Mucosa of descending colon (tissue), 3 donors: Measurements from ENCODE around the gene HAPLN1. TPM values are rescaled to one million over a fixed set of nuclear protein-coding genes. Genes with fewer than 3 reads are reported as not detected.

Source experiments
- ATAC-seq: fragments of 200-7000 bp; cut with Tn5 transposase; one replicate; pipeline ENCODE4 v1.9.1; 2020; ENCODE audit warnings: mild to moderate bottlenecking, moderate library complexity
- DNase-seq, 3 donors: peaks; one replicate each; pipeline ENCODE4 v3.0.0-alpha.2; 2020
- H3K36me3 ChIP-seq: fragments of 200-600 bp; one replicate; pipeline ENCODE4 v1.8.0; 2021; ENCODE audit warnings: low read depth, mild to moderate bottlenecking
- H3K4me1 ChIP-seq: fragments of 200-600 bp; one replicate; pipeline ENCODE4 v1.8.0; 2021; ENCODE audit warnings: low read depth, mild to moderate bottlenecking
- H3K4me3 ChIP-seq: fragments of 200-600 bp; one replicate; pipeline ENCODE4 v1.8.0; 2021; ENCODE audit warnings: mild to moderate bottlenecking
- H3K9me3 ChIP-seq: fragments of 200-600 bp; one replicate; pipeline ENCODE4 v1.8.0; 2021; ENCODE audit warnings: mild to moderate bottlenecking
- CTCF ChIP-seq: fragments of 200-600 bp; IDR thresholded peaks from one replicate; pipeline ENCODE4 v1.8.0; 2022; ENCODE audit warnings: antibody characterized with exemption, mild to moderate bottlenecking
- intact Hi-C, 2 donors: fragments of 100-400 bp; cut with DNase I in 1 of 2; cut with micrococcal nuclease in 1 of 2; formaldehyde crosslinking; loops; one replicate each; pipeline versions ENCODE4 v1.11.0 to v1.11.1; 2022; cut with DNase I, micrococcal nuclease
- total RNA-seq, 3 donors: library from RNA; stranded (reverse); fragmentation: NEBNext Ultra II Directional in 2 of 3; extraction: Animal tissue kit (Norgen Biotek cat#: 25700) in 2 of 3; gene quantifications; one replicate each; pipeline versions ENCODE4 v1.2.1 to v1.2.4, GENCODE V29; 2021 to 2023
- donor health status: DM: no; HTN: no; CAD: no; lungs with moderate emphysema.
- donor health status: DM: no; HTN: no; CAD: no.
- donor health status: DM: no; HTN: yes; CAD: no.

The HAPLN1 gene
- total RNA-seq, 3 donors from 2014 or later: 0.93 to 9.6 (median 1.5) TPM

DNA sequence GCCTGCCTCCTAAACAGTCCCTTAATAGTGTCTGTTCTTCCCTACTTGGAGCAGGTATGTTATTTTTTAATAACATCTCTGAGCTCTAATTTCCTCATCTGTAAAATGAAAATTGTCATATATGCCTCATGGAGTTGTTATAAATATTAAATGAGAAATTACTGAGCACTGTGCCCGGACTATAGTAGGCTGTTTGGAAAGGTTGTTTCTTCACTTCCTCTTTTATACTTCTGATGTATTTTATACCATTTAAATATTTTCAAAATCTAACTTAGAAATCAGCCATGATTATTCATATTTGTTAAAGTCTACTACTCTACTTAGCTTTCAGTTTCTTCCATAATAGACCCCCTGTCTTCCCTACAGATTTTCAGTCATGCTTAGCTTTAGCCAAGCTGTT is 30.5 kb upstream of the HAPLN1 start:
- intact Hi-C loops: no loop called here
- no peak overlapping the region for H3K4me3 ChIP-seq
- DNase-seq (no peak), ATAC-seq (no peak)
- H3K36me3 ChIP-seq: no peaks in the 10 kb centered on the region
- no peak for TF ChIP-seq CTCF
- no peaks in the 10 kb centered on the region for H3K4me1 ChIP-seq
- no peaks in the 10 kb centered on the region for H3K9me3 ChIP-seq

- DNase-seq (no peak), ATAC-seq (no peak)
- Histone ChIP-seq H3K36me3 (no peaks in the 10 kb centered on the region), H3K4me1 (no peaks in the 10 kb centered on the region), H3K9me3 (no peaks in the 10 kb centered on the region), H3K4me3 (no peak overlapping the region)
- TF ChIP-seq CTCF: no peak
- intact Hi-C loops: no loop called here
Observed at GRCh38 chr5:83750749-83751148, 30.1 kb upstream of the HAPLN1 start.

DNA sequence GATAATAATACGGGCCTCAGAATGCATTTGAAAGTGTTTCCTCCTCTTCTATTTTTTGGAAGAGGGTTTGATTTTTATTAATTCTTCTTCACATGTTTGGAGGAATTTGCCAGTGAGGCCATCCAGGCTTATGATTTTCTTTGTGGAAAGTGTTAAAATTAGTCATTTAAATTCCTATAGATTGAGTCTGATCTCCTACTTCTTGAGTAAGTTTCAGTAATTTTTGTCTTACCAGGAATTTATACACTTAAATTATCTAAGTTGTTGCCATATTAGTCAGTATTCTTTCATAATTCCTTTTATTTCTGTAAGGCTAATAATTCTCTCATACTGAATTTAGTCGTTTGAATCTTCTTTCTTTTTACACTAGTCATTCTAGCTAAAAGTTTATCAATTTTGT is 25.2 kb upstream of the HAPLN1 start:
- no peak for DNase-seq
- TF ChIP-seq CTCF: no peak
- no peaks in the 10 kb centered on the region for H3K9me3 ChIP-seq
- H3K4me3 ChIP-seq: no peak overlapping the region
- H3K4me1 ChIP-seq: no peaks in the 10 kb centered on the region
- no peaks in the 10 kb centered on the region for H3K36me3 ChIP-seq
- ATAC-seq: no peak
- intact Hi-C loops: no loop called here

DNA sequence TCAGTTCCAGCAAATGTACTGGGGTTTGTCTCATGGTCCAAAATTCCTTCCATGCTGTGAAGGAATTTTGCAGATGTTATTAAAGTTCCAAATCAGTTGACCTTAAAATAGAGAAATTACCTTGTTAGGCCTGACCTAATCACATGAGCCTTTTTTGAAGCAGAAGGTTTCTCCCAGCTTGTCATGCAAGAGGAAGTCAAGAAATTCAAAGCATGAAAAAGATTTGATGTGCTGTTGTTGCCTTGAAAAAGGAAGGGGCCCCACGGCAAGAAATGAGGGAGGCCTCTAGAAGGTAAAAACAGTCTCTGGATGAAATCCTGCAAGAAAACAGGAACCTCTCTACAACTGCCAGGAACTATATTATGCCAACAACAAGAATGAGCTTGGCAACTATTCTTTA is 24.2 kb upstream of the HAPLN1 start:
- intact Hi-C loops: no loop called here
- no peak for TF ChIP-seq CTCF

GRCh38 chr5:83742089-83742488 is 21.4 kb upstream of the HAPLN1 start:
- ATAC-seq (peak; percentile 75), DNase-seq (no peak)
- no peaks in the 10 kb centered on the region for H3K36me3 ChIP-seq
- intact Hi-C loops: no loop called here
- TF ChIP-seq CTCF: no peak
- no peaks in the 10 kb centered on the region for H3K9me3 ChIP-seq
- no peak overlapping the region for H3K4me3 ChIP-seq
- H3K4me1 ChIP-seq: peaks cover 3% of the 10 kb centered on the region

More for the DNA sequence above, 24.2 kb upstream of the HAPLN1 start:
- Histone ChIP-seq H3K9me3 (no peaks in the 10 kb centered on the region), H3K36me3 (no peaks in the 10 kb centered on the region), H3K4me3 (no peak overlapping the region), H3K4me1 (no peaks in the 10 kb centered on the region)
- no peak for DNase-seq
- no peak for ATAC-seq

DNA sequence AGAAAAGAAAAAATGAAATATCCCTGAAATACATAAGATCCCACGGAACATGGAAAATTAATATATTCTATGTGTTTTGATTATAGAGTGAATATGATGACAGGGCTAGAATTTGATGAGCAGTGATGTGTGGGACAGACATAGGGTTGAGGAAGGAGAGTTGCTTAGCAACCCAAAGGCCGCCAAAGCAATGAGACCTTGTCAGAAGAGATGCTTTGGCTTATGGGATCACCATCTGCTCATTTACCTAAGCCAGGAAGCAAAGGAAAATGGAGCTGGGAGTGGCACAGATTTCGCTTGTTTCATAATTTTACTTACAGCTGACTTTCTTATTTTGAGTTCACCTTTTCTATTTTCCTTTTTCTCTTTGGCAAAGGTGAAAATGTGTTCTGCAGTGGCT is 20.9 kb upstream of the HAPLN1 start:
- H3K4me1 ChIP-seq: peaks cover 3% of the 10 kb centered on the region
- ATAC-seq (peak; percentile 47), DNase-seq (no peak)
- TF ChIP-seq CTCF: no peak
- H3K9me3 ChIP-seq: no peaks in the 10 kb centered on the region
- no peak overlapping the region for H3K4me3 ChIP-seq
- no peaks in the 10 kb centered on the region for H3K36me3 ChIP-seq
- intact Hi-C loops: no loop called here
